NCI-H748 (cell line): ENCODE results near the gene RBM33.

Experiments
- DNase-seq: peaks from one replicate; lab custom pipeline; 2025; ENCODE audit not compliant: unreplicated experiment; lab: John Stamatoyannopoulos, UW

The RBM33 gene

DNA sequence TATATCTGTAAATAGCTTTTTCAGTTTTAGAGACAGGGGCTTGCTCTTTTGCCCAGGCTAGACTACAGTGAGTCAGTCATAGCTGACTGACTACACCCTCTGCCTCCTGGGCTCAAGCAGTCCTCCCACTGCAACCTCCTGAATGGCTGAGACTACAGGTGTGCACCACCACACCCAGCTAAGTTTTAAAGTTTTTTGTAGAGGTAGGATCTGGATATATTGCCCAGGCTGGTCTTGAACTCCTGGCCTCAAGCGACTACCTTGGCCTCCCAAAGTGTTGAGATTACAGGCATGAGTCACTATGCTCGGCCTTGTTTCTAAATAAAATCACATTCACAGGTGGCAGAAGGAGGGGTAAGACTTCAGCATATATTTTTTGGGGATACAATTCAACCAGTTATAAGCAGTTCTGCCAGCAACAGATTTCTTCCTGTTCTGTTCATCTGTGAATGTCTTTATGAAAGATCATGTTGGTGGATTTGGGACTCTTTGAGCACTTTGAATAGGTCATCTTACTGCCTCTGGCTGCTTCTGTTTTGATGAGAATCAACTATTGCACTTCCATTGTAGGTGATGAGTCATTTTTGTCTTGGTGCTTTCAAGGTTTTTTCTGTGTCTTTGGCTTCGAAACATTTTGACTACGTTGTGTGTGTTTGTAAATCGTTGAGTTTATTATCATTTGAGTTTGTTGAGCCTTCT is 15.7 kb downstream of the RBM33 start:
- DNase-seq: no peak

- DNase-seq: no peak
Measured at GRCh38 chr7:155660758-155661093, 16.3 kb downstream of the RBM33 start.

DNA sequence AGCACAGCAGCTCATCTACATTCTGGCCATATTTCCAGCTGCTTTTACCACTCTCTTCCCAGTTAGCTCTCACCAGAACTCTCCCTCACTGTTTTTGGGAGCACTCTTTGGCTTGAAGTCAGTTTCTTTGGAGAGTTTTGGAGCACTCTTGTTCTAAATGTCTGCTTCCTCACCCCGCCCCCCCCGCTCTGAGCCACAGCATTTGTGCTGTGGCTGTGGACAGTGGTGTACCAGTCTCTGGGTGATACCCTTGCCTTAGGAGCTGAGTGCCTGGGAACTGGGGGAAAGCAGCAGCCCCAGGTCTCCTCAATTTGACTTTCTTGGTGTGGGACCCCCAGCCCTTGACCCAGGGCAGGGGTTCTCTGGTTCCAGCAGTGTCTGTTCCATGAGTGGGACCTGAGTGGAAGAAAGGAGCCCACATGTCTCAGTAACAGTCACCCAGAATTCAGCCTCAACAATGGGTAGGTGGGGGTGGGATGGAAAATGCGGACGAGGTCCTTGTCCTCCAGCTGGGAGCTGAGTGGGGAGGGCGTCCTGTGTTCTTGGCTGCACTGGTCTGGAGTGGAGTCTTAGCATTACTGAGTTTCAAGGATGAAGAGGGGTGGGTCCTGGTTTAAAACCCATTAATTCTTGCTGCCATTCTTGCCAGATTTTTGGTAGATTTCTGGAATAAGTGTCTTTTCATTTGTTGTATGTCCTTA is 18.0 kb downstream of the RBM33 start:
- DNase-seq: no peak

DNA sequence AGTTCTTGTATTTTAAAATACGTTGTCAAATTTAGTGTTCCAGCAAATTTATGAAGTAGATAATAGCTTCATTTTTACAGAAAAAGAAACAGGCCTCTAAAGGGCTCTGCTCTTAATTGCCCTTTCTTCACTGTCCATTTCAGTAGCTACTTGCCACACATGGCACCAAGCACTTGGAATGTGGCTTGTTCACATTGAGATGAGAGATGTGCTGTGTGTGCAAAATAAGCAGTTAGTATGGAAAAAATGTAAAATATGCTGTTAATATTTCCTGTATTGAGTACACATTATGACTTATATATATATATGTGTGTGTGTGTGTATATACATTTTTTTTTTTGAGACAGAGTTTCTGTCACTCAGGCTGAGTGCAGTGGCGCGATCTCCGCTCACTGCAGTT is 19.5 kb downstream of the RBM33 start:
- DNase-seq: no peak

- no peak for DNase-seq
Measured at GRCh38 chr7:155665079-155665956, 20.9 kb downstream of the RBM33 start.

DNA sequence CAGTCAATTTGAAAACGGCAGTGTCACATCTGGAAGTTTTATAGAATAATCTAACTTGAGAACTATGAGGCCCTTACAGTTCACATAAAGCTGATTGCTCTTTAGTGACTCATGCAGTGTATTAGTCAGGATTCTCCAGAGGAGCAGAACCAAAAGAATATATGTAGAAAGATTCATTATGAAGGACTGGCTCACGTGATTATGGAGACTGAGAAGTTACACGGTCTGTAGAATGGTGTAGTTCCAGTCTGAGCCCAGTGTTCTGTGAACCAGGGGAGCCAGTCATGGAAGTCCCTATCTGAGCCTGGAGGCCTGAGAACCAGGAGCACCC is 21.5 kb downstream of the RBM33 start:
- DNase-seq: no peak

- DNase-seq: no peak
Measured at GRCh38 chr7:155667241-155667829, 22.9 kb downstream of the RBM33 start.

DNA sequence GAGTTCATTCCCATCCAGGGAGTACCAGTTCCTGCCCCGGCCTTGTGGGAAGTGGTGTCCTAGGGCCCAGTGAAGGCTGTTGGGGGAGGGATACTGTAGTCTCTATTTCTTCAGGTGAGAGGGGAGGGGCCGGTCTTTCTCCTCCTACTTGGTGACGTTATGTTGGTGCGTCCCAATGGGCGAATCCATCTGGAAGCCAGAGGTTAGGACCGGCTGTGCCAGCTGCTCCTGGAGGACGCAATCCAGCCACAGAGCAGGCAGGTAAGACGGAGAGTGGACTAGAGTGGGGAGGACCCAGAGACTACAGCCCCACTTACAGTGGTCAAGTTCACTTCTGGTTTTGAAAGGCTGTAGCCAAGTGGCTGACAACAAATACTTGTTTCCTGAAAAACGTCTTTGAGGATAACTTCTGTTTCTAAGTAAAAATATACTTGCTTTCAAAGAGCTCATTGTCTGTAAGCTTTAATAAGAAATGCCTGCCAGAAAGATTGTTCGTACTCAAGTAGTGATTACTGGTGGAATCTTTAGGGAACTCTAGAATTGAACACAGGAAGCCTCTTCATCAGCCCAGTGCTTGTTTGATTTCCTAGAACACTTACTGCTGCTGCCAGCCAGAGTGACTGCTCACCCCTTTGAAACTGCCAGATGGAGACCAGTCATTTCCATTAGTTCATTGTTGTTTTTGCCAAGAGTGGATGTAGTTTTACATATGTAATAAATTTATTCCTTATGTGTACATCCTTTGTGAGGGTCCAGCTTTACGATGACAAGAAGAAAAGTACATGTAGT is 25.4 kb downstream of the RBM33 start:
- no peak for DNase-seq

DNA sequence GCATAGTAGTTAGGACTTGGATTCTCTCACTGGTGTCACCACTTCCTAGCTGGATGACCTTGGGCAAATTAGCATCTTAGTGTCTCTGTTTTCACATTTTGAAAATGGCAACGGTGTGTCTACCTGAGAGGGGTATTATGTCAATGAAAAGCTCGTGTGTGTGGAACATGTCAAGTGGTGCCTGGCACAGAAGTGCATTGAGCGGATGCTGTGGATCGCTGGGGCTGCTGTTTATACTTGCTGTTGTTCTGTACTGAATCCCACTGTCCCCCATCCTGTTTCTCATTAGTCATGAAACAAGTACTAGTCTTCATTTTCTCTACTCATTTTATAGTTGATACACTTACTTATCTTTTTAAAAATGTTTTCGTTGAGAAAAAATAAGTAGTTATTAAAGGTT is 26.1 kb downstream of the RBM33 start:
- DNase-seq: no peak

GRCh38 chr7:155674556-155674955 is 30.1 kb downstream of the RBM33 start:
- no peak for DNase-seq

DNA sequence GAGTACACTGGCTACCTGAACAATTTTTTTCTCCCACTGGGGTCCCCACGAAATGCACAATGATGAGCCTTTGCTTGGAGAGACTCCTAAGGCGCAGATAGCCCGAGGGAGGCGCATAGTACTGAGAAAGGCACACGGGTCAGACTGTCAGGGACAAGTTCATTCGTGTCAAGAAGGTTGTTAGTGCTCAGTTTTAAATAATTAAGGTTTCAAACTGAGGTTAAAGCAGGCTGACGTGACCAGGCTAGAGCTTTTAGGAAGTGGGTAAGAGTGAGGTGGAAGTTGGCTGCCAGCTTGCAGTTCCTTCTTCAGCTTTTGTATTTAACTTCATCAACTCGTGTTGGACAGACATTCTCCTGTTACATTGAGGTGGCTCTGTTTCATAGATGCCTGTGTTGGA is 31.6 kb downstream of the RBM33 start:
- DNase-seq: no peak

- DNase-seq: no peak
Measured at GRCh38 chr7:155677688-155678087, 33.2 kb downstream of the RBM33 start.

DNA sequence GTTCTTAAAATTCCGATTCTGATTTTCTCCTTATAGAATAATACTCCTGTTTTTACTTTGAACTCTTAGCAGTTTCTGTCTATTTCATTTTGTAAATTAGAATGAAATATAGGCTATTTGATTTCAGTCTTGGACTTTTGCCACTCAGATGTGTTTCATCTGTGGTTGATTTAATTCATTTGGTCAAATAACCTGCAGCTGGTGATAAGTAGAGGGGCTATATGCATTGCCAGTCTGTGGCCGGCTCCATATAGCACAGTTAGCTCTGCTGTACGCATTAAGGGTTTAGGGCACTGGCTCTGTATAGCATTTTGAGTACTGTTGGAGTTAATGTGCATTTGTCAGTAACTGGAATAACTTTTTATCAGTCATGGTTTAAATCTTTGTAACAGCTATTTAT is 35.7 kb downstream of the RBM33 start:
- DNase-seq: no peak

GRCh38 chr7:155680864-155681263 is 36.4 kb downstream of the RBM33 start:
- DNase-seq: no peak

GRCh38 chr7:155681663-155682062 is 37.2 kb downstream of the RBM33 start:
- DNase-seq: no peak

GRCh38 chr7:155682484-155682883 is 38.0 kb downstream of the RBM33 start:
- DNase-seq: no peak

DNA sequence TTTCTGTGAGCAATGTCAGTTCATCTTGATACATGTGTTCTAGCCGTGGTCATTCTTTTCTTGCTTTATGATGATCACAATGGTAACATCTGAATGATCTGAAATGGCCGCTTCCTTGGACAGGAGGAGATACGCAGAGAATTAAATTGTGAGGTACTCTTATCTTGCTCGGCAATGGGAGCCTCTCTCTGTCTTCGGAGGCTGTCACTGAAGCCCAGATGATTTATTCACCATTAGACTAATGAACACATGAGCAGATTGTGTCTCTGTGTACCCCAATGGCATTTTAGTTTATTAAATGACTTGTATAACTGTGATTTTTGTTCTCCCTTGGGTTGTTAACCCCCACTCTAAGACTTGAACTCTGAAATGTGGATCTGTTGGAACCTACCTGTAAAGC is 38.6 kb downstream of the RBM33 start:
- DNase-seq: no peak

DNA sequence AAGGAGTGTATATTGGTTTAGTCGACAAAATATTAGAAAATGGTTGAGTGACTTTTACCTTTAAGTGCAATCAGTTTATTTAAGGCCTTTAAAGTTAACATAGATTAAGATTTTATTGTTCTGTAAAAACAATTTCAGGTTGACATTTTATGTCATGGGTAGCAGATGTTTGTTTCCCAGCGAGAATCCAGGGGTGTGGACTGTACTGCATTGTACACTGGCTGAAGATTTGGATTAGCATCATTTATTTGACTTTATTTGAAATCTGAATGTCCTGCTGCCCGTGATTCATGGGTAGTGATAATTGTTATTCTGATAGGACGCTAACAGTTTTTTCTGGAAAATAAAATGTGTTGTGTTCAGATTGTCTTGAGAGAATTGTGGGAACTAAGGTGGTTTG is 39.3 kb downstream of the RBM33 start:
- no peak for DNase-seq

DNA sequence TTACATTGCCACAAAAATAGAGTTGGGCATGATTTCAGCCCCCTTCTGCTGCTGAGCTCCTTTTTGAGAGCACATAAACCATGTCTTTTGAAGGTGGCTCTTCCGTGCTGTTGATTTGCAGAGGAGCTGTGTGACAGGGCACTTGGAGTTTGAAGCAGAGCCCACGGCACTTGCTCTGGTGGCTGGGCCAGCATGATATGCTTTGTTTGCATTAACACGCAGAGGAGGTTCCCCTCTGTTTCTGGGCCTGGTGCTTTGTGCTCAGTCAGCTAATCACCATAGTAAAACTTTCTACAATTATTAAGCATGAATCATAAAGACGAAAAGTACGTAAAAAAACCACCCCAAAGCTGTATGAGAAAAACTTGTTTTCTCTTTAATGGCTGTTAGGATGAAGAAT is 40.1 kb downstream of the RBM33 start:
- no peak for DNase-seq

DNA sequence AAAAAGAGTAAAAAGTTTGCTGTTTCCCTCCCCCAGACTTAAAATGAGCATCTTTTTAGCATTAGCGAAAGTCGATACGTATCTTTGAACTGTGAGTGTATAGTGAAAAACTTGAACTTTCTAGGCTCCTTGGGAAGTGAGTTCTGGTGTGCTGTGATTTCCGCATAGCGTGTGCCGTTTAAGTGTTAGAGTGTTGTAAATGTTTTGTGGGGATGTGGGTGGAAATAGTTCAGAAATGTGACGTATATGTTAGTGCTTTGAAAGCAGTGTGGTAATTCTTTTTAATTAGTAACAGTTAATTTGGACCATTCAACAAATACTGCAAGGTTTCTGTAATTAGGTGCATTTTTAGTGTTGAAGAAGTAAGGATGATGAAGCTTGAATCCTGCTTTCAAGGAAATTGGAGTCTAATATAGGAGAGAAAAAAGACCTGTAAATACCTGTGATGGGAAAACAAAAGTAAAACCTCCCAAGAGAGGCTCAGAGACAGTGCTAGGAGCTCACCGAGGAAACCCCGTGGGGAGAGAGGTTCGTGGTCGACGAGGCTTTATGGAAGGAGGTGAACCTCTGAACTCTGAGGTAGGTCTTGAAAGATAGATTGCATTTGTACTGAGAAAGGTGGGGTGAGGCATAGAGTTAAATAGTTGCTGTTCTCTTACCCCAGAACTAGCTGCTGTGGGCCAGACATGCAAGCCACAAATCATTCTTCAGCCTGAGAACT is 40.8 kb downstream of the RBM33 start:
- no peak for DNase-seq
